ENCODE results near the gene PRPS1.
A peak's percentile ranks its signal among the peaks of the same experiment; 100 is the strongest.
"Not testable (repeated sequence)": the region's sequence is repeated elsewhere in the genome, so short reads cannot be mapped to it uniquely, and the experiment has no call there.

Gene PRPS1

DNA sequence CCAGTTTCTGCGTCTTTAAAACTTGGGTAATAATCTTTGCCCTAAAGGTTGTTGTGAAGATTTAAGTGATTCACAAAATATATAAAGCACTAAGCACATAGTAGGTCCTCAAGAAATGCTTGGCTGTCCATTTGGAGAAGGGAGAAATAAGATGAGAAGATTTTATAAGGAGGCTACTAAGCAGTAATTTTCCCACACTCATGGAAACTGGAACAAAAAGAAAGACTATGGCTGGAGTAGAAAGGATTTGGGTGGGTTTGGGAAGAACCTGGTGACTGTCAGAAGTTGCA lies 47.0 kb downstream of the PRPS1 start:
- DNase-seq (ENCODE audit: low spot score) = no peak

DNA sequence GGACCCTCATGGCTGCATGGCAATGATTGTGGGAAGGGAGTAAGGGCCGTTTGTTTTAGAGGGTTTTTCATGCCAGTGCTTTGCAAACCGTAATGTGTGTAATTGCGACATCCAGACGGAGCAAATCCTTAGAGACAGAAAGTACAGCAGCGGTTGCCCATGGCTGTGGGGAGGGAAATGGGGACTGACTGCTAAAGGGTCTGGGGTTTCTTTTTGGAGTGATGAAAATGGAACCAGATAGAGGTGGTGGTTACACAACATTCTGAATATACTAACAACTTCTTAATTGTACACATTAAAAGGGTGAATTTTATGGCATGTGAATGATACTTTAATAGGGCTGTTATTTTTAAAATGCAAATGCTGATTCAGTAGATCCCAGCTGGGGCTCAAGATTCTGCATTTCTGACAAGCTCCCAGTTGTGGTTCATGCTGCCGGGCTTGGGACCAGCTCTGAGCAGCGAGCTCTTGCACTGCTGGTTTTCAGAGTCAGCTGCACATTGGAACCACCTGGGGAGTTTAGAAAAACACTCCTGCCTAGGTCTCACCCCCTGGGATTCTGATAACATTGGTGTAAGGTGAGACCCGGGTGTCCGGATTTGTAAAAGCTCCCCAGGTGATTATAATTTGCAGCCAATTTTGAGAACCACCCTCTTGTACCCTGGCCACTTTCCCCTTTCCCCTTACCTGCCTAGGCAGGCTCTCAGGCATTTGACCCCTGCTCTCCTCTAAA lies 47.7 kb downstream of the PRPS1 start:
- no peak for DNase-seq (ENCODE audit: low spot score)

DNA sequence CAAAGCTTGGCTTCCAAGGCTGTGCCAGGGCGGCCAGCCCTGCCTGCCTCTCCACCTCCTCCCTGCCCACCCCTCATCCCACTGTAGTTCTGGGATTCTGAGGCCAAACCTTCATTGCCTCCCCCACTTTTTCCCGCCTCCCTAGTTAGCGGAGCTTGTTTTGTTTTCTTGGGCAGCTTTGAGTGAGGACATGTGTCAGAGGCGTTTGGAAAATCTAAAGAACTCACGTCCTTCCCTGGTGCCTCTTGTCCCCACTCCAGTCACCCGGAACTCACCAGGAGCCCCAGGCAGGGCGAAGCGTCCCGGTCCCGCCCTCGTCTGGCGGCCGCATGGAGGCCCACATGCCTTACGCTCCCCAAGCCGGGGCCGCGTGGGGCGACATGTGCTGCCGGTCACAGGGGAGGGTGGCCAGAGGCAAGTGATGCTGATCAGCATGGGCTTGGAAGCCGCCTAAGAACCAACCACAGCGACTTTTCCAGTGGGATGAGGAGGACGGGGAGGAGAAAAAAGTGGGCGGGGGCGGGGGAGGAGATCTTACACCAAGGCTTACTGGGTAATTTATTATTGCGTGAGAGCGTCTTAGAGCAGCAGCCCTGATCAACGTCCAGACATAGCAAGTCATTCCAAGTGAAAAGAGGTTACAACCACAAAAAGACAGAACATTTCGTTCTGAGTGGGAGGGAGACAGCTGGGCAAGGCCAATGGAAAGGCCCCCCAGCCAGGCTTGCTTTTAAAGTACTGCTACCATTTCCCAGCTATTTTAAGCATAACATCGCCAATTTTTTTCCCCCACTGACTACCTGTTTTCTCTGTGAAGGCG lies 48.5 kb downstream of the PRPS1 start:
- peak; percentile 34 for DNase-seq (ENCODE audit: low spot score)

DNA sequence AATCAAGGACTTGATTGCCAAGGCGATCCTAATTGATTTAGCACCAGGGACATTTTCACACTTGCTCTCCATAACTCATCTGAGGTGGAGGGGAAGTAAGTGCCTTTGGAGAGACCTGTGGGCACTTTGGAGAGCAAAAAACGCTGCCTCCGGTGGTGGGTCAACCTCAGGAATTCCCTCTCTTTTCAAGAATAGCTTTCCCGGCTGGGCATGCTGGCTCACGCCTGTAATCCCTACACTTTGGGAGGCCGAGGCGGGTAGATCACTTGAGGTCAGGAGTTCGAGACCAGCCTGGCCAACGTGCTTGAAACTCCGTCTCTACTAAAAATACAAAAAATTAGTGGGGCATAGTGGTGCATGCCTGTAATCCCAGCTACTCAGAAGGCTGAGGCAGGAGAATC lies 49.2 kb downstream of the PRPS1 start:
- DNase-seq (ENCODE audit: low spot score) = no peak

DNA sequence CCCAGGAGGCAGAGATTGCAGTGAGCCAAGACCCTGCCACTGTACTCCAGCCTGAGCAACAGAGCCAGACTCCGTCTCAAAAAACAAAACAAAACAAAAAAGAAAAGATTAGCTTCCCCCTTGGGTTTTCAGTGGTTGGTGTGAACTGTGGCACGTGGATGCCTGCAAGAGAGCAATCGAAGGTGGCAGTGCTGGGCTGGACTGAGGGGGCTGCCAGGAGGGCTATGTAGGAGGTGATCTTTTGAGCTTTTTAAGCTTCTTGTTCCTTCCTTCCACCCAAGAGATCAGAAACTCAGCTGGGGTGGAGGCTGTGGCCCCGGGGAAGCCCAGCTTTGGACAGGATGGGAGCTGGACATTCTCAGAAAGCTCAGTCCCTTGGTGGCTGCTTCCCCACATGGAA lies 49.6 kb downstream of the PRPS1 start:
- DNase-seq (ENCODE audit: low spot score) = no peak

DNA sequence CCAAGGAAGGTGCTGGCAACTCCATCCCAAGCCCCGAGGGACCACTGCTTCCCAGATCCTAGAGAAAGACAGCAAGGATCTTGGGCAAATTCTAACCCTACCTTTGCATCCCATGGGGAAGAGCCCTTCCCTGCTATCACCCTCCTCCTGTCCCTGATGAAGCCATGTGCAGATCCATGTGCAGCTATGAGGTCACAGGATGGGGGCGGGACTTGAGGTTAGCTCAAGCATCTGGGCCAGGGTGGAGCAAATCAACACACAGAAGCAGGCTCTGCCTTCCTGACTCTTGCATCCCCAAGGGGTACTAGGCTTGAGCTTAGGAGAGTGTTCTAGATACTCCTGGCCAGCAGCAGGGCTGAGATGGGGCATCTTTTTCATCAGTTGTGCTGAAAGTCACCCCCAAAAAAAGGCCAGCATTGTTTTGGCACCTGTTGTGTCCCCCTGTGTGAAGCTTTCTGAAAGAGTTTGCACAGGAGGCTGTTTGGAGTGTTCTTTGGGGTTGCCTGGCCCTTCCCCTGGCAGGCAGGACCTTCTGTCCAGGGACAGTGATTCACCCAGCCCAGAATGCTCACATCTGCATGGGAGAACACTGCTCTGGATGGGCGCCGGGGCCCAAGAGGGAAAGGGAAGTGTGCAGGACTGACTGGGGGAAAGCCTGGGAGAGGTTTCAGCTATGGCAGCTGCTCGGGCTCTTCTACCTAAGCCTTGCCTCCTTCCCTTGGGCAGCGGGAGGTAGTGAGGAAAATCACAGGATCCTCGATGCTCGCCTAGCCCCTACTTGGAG lies 50.8 kb downstream of the PRPS1 start:
- DNase-seq (ENCODE audit: low spot score) = peak; percentile 73

DNA sequence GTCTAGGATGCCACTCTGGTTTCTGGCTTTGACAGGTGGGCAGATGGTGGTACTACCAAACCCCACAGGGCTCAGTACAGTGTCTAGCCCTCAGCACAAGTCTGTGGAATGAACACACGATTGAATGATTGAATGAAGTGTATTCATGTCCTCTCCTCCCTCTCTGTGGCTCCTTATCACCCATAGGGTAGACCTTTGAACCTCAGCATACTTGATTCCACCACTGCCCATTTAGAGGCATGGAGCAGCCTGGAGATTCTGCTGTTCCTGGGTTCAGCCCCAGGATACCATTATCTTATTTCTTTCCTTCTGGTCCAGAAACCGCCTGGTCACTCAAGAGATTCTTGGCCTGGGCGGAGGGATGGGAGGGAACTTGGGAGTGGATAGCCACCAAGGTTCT lies 53.9 kb downstream of the PRPS1 start:
- DNase-seq (ENCODE audit: low spot score) = no peak

DNA sequence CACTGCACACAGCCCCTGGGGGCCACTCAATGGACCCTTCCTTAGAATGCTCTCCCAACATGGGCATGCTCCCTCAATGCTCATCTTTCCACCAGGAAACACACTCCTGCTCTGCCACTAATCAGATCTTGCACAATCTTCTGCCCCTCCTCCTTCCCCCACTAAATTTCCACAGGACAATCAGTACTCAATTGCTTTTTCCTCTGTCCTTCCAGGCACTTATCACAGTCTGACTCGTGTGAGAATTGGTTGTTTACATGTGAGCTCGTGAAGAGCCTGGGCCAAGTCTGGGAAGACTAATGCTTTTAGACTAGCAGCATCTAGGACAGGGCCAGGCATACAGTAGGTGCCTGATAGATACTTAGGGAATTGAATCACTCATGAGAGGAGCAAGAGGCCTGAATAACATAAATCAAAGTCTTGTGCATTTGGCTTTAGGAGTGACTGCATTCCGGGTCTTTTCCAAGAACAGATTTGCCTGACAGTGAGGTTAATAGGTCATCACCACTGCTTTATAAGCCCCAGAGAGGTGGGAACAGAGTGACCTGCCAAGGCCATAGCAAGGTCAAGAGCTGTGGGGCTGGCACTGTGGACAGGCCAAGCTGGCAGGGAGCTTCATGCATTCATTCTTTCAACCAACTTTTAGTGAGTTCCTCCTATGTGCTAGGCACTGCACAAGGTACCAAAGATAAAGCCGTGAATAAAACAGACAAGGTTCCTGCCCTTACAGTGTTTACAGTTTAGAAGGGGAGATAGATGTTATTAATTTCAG lies 55.0 kb downstream of the PRPS1 start:
- DNase-seq (ENCODE audit: low spot score) = no peak

DNA sequence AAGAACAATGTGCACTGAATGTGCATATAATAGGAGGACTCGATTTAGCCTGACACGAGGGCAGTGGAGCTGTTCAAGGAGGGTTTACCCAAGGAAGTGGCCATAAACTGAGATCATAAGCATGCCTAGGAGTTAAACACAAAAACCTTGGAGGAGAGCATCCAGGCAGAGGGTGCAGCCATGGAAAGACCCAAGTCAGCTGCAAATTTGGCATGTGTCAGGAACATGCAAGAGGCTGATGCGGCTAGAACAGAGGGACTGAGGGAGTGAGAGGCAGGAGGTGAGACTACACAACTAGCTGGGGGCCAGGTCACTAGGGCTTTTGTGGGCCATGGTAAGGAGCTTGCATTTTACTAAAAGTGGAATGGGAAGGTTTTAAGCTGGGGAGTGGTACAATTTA lies 55.6 kb downstream of the PRPS1 start:
- no peak for DNase-seq (ENCODE audit: low spot score)

DNA sequence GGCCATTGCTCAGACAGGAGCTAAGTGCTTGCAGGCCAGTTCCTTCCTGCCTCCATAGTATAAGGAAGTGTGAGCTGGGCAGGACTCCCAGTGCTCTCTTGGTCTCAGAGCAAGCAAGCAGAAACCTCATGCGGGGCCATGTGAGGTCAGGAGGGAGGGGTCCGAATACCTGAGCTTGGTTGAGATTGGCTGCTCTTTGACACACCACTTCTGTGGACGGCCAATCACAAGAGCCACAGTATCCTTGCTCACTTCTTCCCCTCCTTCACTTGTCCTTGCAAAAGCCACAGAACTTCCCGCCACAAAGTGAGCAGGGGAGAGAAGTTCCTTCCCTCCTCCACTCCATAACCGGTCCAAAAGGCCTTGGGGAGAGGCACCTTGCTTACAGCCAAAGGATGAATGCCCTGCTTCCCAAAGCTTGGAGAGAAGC lies 56.7 kb downstream of the PRPS1 start:
- DNase-seq (ENCODE audit: low spot score) = no peak

DNA sequence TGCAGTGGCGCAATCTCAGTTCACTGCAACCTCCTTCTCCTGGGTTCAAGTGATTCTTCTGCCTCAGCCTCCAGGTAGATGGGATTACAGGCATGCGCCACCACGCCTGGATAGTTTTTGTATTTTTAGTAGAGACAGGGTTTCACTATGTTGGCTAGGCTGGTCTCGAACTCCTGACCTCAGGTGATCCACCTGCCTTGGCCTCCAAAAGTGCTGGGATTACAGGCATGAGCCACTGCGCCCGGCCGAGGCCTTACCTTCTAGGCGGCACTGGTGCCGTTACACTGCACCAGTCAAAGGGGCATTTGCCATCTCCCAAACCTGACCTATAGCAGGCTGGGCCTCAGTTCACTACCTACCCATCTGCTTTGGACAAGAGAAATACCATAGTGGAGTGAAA lies 57.3 kb downstream of the PRPS1 start:
- DNase-seq (ENCODE audit: low spot score) = not testable (repeated sequence)

DNA sequence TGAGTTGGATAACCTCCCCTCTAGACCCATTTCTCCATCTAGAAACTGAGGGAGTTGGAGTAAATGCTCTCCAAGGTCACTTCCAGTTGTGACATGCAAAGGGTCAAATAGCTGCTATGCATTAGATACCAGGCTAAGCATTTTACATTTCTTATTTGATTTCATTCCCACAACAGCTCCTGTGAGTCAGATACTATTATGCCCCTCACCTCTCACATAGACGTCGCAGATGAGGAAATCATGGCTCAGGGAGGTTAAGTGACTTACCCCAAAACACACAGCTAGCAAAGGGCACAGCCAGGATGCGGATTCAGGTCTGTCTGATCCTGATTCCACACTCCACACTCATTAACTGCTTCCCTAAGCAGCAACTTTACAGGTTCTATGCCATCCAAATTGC lies 57.7 kb downstream of the PRPS1 start:
- DNase-seq (ENCODE audit: low spot score) = no peak

DNA sequence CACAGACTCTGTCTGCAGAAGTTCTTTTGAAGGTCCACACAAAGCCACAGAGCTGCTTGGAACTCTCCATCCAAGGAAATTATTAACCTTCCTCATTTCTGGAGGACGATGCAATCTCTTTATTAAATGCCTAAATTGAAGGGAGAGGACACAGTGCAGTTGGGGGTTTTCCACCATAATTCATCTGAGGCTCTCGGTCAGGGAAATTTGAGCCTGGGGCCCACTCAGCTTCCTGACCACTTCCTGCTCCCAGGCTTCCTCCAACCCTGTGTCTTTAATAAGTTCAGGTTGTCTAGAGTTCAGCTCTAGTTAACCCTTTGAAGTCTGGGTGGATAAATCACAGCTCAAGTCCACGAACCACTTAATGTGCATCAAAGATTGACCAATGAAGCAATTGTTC lies 58.5 kb downstream of the PRPS1 start:
- no peak for DNase-seq (ENCODE audit: low spot score)

DNA sequence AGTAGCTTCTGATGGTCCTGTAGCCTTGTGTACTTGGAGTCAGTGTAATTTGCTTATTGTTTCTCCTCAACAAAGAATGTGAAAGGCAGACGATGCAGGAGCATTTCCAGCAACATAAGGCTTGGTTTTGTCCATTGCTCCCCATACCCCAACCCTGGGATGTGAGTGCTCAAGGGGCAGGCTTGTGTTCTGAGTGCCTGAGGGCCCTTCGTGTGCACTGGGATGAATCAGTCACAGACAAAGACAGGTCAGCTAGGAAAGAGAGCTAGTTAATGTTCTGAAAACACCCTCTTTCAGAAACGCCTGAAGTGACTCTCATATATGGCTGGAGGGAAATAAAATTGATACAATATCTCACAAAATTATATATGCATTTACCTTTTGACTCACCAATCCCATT lies 59.1 kb downstream of the PRPS1 start:
- DNase-seq (ENCODE audit: low spot score) = no peak

DNA sequence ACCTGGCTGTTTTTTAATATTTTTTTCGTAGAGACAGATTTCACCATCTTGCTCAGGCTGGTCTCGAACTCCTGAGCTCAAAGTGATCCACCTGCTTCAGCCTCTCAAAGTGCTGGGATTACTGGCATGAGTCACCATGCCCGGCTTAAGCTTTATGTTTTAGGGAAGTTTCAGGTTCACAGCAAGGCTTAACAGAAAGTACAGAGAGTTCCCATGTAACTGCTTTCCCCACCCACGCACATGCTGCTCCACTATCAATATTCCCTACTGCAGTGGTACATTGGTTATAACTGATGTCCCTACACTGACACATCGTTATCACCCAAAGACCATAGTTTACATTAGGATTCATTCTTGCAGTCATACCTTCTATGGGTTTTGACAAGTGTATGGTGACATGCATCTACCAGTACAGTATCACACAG lies 62.7 kb downstream of the PRPS1 start:
- no peak for DNase-seq (ENCODE audit: low spot score)

DNA sequence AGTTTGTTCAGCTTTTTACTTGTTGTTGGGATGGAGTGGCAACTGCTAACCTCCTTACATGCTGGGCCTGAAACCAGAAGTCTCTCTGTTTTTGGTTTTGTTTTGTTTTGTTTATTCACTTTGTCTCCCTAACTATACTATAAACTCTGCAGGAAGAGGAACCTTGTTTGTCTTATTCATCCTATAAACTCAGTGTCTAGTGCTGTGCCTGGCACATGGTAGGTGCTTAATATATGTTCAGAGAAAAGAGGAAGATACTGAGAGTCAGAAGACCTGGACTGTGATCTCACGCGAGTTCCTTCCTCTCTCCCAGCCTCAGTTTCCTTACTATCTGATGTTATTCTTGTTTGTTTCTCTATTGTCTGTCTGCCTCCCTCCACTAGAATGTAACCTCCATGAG lies 71.3 kb downstream of the PRPS1 start:
- no peak for DNase-seq (ENCODE audit: low spot score)

DNA sequence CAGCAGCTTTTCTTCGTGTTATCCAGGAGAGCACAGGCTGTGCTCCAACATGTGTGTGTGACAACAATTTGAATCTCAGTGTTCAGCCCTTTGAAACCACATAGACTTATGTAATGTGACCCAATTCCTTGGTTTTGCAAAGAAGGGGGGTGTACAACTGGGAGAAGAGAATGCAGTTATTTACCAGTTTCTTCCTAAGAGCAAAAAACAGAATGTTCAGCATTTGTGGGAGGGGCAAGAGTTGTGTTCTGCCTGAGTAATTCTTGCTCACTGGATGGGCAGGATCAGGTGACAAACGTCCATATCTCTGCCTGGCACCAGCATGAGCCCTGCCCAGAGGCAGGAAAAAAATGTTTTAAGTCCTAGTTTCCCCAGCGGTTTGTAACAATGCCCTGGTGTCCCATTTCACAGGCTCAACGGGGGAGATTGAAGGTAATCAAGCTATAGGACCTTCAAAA lies 72.0 kb downstream of the PRPS1 start:
- DNase-seq (ENCODE audit: low spot score) = no peak

Measured in CD4-positive, alpha-beta T cell treated with Interleukin-6 at 100 ng/mL for 8 hours (primary cell).